Measurements from ENCODE around the gene MAGEA3. TPM values are rescaled to one million over a fixed set of nuclear protein-coding genes. Genes with fewer than 3 reads are reported as not detected.

MAGEA3 gene
- total and polyA plus RNA-seq, 9 of the 15 experiments (the other 6 are each of a cell fraction or from before 2014, with no cell fraction given): 8.1 to 197 (median 144) TPM

DNA sequence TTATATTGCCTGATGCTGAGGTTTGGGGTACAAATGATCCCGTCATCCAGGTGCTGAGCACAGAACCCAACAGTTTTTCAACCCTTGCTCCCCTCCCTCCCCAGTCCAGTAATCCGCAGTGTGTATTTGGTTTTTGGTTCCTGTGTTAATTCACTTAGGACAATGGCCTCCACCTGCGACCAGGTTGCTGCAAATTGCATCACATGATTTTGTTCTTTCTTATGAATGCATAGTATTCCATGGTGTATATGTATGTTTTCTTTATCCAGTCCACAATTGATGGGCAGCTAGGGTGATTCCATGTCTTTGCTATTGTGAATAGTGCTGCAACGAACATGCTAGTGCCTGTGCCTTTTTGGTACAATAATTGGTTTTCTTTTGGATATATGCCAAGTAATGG, 35.5 kb upstream of the MAGEA3 start:
- Histone ChIP-seq H3K79me2 (ENCODE audit: control insufficient read depth, insufficient read depth, low read length) (no peaks in the 10 kb centered on the region), H3K4me2 (ENCODE audit: insufficient read depth, low read length) (no peak overlapping the region), H3K9me1 (ENCODE audit: control insufficient read depth, insufficient read depth, low read length) (no peaks in the 10 kb centered on the region), H3K27ac (ENCODE audit: extremely low read depth, low read depth, low read length) (no peak overlapping the region), H3K9ac (ENCODE audit: insufficient read depth in 1 of 2, low read depth in 2 of 2, low read length in 2 of 2) (no peak overlapping the region), H3K36me3 (ENCODE audit: control insufficient read depth, insufficient read depth, low read length) (no peaks in the 10 kb centered on the region), H3K4me1 (replicated peaks in 1 of 2; ENCODE audit: control insufficient read depth in 2 of 2, insufficient read depth in 2 of 2, low read length in 2 of 2) (no peaks in the 10 kb centered on the region; a peak in 1 of 5 replicates), H4K20me1 (replicated peaks; ENCODE audit: control insufficient read depth, insufficient read depth, low read length) (0 out of 2 replicates have a peak, but pooled peaks cover 2% of the 10 kb centered on the region), H2AFZ (ENCODE audit: low read depth, low read length) (no peak overlapping the region), H3K4me3 (no peak overlapping the region), H3K27me3 (ENCODE audit: control insufficient read depth in 2 of 2, insufficient read depth in 2 of 2, low read length in 2 of 2) (no peaks in the 10 kb centered on the region), H3K9me3 (replicated peaks; ENCODE audit: control insufficient read depth, insufficient read depth, low read depth, low read length) (no peaks in the 10 kb centered on the region)
- TF ChIP-seq NCOA2 (IDR thresholded peaks at IDR 0.05; ENCODE audit: partially characterized antibody in 2 of 2) (no peak), CEBPG (CRISPR knock-in tag; IDR thresholded peaks at IDR 0.05) (peak; percentile 60), CEBPG (tag; conservative IDR thresholded peaks at IDR 0.05 in 1 of 2, IDR thresholded peaks at IDR 0.05 in 1 of 2) (no peak; a peak in 1 of 4 replicates), NFIC (IDR thresholded peaks at IDR 0.05) (peak; percentile 32; the same call in 1 of the 2 replicates), TRIM24 (IDR thresholded peaks at IDR 0.05) (peak in 1 of 2 experiments; percentile 52; a peak in 1 of 4 replicates)
- FAIRE-seq: no peak
- DNase-seq (ENCODE audit: extremely low read depth in 1 of 4, low spot score in 3 of 4): no peak
- intact Hi-C loops (cut with micrococcal nuclease): no loop called here
- in situ Hi-C loops (cut with MboI): no loop called here
- POLR2A ChIA-PET: no interaction called here
- ATAC-seq: no peak
- 24% methylated on average over 4 of the region's 4 CpGs for WGBS (ENCODE audit: insufficient coverage, low coverage, missing lambda C conversion rate)
- no TSS peak for BruUV-seq (replicated peaks)
- CTCF ChIA-PET (ENCODE audit: low intra/inter-chr PET ratio): no interaction called here

DNA sequence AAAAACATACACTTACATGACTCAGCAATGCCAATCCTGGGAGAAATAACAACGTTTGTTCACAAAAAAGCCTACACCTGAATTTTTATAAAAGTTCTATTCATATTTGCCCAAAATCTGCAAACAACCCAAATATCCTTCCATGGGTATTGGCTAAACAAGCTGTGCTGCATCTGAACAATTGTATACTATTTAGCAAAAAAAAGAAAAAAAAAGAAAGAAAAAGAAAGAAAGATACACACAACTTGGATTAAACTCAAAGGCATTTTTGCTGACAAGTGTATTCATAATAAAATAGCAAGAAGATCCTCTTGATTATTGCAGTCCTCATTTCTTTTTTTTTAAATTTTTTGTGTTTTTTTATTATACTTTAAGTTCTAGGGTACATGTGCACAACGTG, 24.5 kb upstream of the MAGEA3 start:
- no peaks in the 10 kb centered on the region for H3K9me1 ChIP-seq (ENCODE audit: control insufficient read depth, insufficient read depth, low read length)
- TF ChIP-seq NFE2L1 (tag; IDR thresholded peaks at IDR 0.05; ENCODE audit: borderline replicate concordance, low read depth) (peak; percentile 17; the same call in 1 of the 2 replicates), FUS (optimal IDR thresholded peaks at IDR 0.05; ENCODE audit: low read depth, low read length) (no peak), ZNF316 (IDR thresholded peaks at IDR 0.05) (peak; percentile 77), NFE2 (IDR thresholded peaks at IDR 0.05; ENCODE audit: low read depth) (peak; percentile 35; the same call in 1 of the 2 replicates), ZNF217 (CRISPR knock-in tag; IDR thresholded peaks at IDR 0.05) (no peak), C11orf30 (IDR thresholded peaks at IDR 0.05; ENCODE audit: low read depth) (peak; percentile 62)
- TF ChIP-seq, protein P1, sequence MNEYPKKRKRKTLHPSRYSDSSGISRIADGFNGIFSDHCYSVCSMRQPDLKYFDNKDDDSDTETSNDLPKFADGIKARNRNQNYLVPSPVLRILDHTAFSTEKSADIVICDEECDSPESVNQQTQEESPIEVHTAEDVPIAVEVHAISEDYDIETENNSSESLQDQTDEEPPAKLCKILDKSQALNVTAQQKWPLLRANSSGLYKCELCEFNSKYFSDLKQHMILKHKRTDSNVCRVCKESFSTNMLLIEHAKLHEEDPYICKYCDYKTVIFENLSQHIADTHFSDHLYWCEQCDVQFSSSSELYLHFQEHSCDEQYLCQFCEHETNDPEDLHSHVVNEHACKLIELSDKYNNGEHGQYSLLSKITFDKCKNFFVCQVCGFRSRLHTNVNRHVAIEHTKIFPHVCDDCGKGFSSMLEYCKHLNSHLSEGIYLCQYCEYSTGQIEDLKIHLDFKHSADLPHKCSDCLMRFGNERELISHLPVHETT (CRISPR knock-in tag; conservative IDR thresholded peaks at IDR 0.05 in 1 of 2, IDR thresholded peaks at IDR 0.05 in 1 of 2): no peak

More for the DNA sequence above, 24.5 kb upstream of the MAGEA3 start:
- Histone ChIP-seq H3K4me2 (ENCODE audit: insufficient read depth, low read length) (no peak overlapping the region), H3K9ac (ENCODE audit: insufficient read depth in 1 of 2, low read depth in 2 of 2, low read length in 2 of 2) (no peak overlapping the region), H3K9me3 (replicated peaks; ENCODE audit: control insufficient read depth, insufficient read depth, low read depth, low read length) (no peaks in the 10 kb centered on the region), H3K4me1 (replicated peaks in 1 of 2; ENCODE audit: control insufficient read depth in 2 of 2, insufficient read depth in 2 of 2, low read length in 2 of 2) (peaks cover 0 to 4% of the 10 kb centered on the region in 2 experiments; a peak in 2 of 5 replicates), H3K27me3 (ENCODE audit: control insufficient read depth in 2 of 2, insufficient read depth in 2 of 2, low read length in 2 of 2) (no peaks in the 10 kb centered on the region), H3K27ac (ENCODE audit: extremely low read depth, low read depth, low read length) (no peak overlapping the region), H3K79me2 (ENCODE audit: control insufficient read depth, insufficient read depth, low read length) (no peaks in the 10 kb centered on the region), H3K4me3 (no peak overlapping the region), H3K36me3 (ENCODE audit: control insufficient read depth, insufficient read depth, low read length) (no peaks in the 10 kb centered on the region), H4K20me1 (replicated peaks; ENCODE audit: control insufficient read depth, insufficient read depth, low read length) (no peaks in the 10 kb centered on the region), H2AFZ (ENCODE audit: low read depth, low read length) (no peak overlapping the region)
- 0% methylated on average over 1 of the region's 2 CpGs for WGBS (ENCODE audit: insufficient coverage, low coverage, missing lambda C conversion rate)
- POLR2A ChIA-PET: no interaction called here
- CTCF ChIA-PET (ENCODE audit: low intra/inter-chr PET ratio): no interaction called here
- intact Hi-C loops (cut with micrococcal nuclease) (no loop called here), in situ Hi-C loops (cut with MboI) (loop anchor here (10.0 kb wide), 1 partner anchor 111 kb away; no protein-coding TSS in a partner anchor)
- FAIRE-seq: no peak
- no peak for DNase-seq (ENCODE audit: extremely low read depth in 1 of 4, low spot score in 3 of 4)
- no peak for ATAC-seq
- BruUV-seq (replicated peaks): no TSS peak

Data from K562 (cell line).